Glomerular endothelial cell (primary cell): Measurements from ENCODE around the gene S100G. TPM values are rescaled to one million over a fixed set of nuclear protein-coding genes. Genes with fewer than 3 reads are reported as not detected.
"Not testable (repeated sequence)": the region's sequence is repeated elsewhere in the genome, so short reads cannot be mapped to it uniquely, and the experiment has no call there.

ENCODE experiments used
- DNase-seq: peaks from one replicate; pipeline ENCODE4 v3.0.0-alpha.2; 2011; ENCODE audit warnings: low read depth, low spot score; ENCODE audit errors: extremely low read depth
- total RNA-seq: library from RNA; depleted of rRNA; stranded (reverse); fragments of >200 nt; gene quantifications from 2 replicates; pipeline ENCODE4 v1.2.3, GENCODE V29; 2015

S100G gene, protein sequence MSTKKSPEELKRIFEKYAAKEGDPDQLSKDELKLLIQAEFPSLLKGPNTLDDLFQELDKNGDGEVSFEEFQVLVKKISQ
- total RNA-seq = not detected in 2 replicates

DNA sequence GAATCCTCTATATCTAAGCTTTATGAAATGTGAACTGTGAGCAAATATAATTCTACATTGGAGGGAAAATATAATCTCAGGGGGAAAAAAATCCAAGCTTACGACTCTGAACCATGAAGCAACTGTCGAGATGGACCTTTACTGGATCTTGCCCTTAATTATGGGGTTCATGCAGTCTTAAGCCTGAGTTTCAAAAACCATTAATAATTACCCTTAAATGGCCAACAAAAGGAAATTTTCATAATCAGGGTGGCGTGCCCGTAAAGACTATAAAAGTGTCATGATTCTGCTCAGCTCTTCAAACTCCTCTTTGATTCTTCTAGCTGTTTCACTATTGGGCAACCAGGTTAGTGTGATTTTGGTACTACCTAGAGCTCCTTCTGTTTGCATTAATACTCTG lies at the start of gene S100G:
TSS of gene S100G (plus strand) at position 301 of the 400 bp plus-strand sequence. CDS start 849 bp downstream, outside the sequence.
- no peak for DNase-seq

DNA sequence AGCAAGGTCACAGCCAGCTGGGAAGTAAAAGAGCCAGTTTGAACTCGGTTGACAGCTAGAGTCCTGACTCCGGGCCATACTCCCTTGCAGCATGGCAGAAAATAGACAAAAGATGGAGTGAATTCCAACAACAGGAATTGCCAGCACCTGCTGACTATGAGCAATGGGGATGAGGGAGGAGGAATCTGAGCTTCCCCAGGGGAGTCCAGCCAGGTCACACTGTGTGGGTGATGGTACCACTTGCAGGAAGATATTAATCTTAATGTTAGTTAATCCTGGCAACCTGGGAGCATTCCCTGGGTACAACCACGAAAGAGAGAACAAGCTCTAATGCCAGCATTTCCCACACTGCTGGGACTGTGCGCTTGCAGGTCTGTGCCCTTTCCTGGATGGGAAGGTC lies 48.1 kb upstream of the S100G start:
- no peak for DNase-seq

DNA sequence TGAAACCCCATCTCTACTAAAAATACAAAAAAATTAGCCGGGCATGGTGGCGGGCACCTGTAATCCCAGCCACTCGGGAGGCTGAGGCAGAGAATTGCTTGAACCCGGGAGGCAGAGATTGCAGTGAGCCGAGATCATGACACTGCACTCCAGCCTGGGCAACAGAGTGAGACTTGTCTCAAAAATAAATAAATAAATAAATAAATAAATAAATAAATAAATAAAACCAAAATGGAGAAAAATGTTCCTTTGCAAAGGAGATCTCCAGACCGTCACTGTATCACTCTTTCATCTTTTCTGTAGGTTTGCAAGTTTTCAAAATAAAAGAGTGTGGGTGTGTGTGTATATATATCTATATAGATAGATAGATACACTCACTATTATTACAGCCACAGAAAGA lies 46.7 kb upstream of the S100G start:
- DNase-seq = not testable (repeated sequence)

DNA sequence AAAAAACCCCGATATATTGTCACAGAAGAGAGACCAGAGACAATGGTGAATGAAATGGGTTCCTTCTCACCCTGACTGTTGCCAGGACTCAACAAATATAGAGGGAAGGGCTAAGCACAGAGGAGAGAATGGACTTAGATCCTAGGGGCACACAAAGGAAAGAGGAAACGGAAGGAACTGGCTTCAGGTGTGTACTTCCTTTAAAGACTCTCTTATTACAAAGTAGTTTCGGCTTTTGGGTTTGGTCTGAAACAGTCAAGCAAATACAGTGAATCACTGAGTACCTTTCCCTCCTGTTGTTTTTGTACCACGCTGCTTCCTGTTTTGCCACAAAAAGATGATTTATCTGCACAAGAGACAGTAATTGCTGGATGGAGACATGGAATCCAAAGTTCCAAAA lies 46.1 kb upstream of the S100G start:
- no peak for DNase-seq

DNA sequence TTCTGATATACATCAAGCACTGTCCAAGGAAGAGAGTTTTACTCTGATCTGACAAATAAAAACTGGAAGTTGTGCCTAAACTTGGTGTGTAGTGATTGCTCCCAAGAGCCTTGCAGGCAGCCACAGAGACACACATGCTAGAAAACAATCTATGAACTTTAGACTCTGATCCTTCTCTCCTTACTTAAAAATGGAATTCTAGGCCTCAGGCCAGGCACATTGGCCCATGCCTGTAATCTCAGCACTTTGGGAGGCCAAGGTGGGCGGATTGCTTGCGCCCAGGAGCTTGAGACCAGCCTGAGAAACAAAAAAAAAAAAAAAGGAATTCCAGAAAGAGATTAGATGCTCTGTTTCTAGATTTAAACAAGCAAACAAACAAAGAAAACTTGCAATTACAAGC lies 45.6 kb upstream of the S100G start:
- no peak for DNase-seq

DNA sequence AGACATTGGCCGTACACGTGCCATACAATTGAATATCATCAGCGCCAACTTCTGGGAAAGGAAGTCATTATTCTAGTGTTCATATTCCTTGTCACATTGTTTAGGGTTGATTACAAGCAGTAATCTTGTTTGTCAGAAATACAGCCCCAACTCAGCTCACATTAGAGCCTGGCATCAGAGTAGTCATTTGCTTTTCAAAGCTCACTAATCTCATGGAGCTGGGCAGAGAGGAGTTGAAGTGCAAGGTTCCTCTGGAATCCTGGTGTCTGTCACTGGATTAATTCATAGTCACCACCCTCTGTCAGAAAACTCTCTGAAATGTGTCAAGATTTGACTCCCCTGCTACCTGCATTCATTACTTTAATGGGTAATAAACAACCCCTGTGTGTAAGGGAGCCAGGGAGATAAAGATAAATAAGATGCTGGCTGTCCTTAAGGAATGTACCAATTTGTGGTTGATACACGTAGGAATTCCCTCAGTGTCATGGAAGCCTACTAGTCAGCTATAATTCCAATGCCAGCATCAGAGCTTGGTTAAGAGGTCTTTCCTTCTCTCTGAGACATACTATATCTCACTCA lies 43.7 kb upstream of the S100G start:
- no peak for DNase-seq

DNA sequence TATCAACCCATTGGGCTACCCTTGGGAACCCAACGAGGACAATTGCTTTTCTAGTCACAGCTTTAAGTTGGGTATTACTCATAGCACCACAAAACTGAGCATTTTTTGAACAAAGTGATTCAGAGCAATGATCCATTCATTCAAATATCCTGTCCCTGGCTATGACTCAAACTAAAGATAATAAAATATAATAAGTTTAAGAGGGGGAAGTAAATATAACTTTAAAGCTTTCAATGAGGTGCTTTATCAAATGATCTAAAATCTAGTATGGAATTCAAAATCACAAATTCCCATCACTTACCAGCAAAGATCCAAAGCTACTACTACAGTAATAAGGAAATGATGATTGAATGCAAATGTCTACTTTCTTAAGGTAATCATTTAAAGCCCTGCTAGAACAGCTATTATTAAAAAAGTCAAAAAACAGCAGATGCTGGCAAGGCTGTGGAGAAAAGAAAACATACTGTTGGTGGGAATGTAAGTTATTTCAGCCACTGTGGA lies 39.8 kb upstream of the S100G start:
- DNase-seq = no peak

DNA sequence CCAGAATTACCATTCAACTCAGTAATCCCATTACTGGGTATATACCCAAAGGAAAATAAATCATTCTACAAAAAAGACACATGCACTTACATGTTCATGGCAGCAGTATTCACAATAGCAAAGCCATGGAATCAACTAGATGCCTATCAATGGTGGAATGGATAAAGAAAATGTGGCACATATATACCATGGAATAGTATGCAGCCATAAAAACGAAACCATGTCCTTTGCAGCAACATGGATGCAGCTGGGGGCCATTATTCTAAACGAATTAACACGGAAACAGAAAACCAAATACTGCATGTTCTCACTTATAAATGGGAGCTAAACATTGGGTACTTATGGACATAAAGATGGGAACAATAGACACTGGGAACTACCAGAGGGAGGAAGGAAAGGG lies 39.3 kb upstream of the S100G start:
- not testable (repeated sequence) for DNase-seq

DNA sequence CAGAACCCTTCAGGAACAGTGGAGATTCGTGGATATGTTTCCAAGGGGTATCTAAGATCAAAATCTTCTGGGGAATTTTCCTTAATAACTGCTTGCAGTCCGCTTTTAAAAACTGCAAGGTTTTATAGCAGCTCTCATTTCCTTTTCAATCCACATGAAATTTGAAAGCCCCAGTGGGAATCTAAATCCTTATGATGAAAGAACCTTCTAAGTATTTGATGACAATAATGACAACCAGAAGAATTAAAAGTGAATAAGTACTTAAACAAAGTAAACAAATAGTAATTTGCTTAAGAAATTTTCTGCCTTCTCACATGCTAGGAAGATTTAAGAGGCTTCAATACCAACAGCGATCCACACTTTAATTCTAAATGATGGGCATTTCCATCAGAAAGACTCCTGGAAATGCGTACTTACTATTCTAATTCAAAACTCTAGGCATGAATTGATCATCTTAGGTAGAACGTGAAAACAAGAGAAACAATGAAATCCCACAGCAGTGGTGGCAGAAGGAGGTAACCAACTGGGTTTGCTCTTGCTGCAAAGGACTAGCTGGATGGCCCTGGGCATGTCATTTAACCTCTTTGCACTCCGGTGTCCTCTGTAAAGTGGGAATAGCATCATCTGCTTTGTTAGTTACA lies 37.6 kb upstream of the S100G start:
- DNase-seq = no peak

DNA sequence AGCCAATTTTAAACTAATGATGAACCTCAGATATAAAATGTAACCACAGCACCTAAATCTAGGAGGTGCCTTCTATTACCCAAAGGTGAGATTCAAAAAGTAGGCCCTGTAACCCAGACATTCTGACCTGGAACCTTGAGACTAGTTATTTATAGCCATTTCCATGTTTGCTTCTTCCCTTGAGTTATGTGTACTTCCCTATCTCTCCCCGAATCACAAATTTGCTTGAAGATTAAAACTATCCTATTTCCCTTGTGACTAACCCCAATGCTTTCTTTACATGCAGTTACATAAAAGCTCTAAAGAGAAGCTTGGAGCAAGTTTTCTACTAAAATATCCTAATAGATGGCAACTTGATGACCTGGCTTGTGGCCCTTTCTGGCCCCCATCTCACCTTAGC lies 32.6 kb upstream of the S100G start:
- no peak for DNase-seq

DNA sequence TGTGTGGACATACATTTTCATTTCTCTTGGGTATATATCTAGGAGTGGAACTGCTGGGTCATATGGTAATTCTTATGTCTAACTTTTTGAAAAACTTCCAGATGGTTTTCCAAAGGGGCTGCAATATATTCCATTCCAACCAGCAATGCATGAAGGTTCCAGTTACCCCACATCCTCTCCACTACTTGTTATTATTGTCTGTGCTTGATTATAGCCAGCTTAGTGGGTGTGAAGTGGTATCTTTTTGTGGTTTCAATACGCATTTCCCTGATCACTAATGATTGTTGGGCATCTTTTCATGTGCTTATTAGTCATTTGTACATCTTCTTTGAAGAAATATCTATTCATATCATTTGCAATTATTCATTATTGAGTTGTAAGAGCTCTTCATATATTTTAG lies 31.5 kb upstream of the S100G start:
- DNase-seq = no peak

DNA sequence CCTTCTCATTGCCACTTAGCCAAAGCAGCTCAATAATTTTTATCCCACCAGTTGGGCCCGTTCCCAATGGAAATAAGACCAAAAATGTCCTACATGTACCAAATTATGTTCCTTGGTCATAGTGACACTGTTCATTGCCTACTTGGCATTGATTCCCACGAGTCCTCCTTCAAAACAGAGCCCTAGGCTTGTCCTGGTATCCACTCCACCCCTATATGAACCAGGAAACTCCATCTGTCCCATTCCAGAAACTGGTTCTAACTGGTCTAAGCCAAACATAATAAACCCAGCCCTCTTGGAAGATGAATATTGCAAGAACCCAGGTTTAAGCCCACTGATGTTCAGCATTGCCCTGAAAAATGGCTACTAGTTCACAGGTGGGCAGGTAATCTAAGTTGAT lies 30.9 kb upstream of the S100G start:
- no peak for DNase-seq

DNA sequence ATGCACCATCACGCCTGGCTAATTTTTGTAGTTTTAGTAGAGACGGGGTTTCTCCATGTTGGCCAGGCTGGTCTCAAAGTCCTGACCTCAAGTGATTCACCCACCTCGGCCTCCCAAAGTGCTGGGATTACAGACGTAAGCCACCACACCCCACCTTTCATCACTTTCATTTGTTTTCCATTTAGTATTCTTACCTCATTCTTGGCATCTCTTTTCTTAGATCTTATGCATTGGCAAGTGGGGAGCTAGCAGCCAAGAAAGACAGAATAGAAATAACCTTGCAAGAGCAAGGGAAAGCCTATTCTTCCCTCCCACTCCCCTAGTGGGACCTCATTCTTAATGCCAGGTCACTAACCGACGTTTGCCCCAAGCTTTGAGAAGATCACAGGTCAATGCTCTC lies 21.4 kb upstream of the S100G start:
- DNase-seq = not testable (repeated sequence)

DNA sequence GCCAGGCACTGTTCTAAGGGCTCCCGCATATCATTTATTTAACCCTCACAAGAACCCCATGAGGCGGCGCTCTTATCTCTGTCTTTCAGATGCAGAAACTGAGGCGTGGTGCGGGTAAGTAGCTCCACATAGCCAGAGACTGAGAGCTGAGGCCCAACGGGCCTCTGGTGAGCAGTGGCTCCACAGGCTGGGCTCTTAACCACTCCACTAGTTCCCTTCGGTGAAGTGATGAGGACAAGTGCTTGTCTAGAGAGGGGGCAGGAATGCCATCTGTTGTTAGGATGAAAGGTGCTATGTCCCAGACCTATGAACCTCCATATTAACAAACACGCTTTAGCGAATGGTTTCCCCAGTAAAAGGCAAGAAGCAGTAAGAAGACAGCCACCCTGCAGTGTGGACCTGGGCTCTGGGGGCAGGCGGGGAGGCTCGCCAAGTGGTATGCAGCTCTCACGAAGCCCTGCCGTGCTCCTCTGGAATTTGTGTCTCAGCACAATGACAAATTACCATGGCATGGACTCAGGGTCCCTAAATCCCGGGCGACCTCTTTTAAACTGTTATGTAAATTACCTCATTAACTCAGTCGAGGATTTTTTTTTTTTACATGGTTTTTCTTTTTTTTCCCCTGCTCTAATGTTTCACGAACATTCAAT lies 20.9 kb upstream of the S100G start:
- DNase-seq = no peak

DNA sequence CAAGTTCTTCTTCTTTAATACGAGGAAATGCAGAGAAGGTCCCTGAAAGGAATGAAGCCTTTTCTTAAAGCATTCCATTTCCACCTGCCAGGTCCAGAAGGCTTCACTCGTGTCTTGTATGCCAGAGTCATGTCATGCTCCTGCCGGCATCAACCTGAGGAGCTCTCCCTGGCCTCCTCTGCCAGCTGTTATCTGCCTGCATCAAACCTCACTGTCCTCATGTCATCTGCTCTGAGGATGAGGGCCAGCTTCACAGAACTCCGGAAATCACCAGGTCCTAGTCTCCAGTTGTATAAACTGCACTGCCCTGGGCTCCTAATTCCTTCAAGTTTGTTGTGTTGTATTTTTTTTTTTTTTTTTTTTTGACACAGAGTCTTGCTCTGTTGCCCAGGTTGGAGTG lies 20.0 kb upstream of the S100G start:
- DNase-seq = no peak

DNA sequence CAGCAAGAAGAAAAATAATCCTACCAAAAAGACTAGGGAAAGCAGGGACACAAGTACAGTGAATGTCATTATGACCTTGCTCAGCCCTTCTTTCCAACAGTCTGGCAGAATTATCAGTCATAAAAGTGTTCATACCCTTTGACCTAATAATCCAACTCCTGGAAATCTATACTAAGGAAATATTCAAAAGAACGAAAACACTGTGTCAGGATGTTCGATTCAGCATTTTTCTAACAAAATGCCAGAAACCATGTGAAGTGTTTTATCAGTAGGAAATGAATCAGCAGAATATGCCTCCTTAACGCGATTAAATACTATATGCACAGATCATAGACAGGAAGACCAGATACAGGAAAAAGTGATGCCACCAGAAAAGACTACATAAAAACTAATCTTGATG lies 16.2 kb upstream of the S100G start:
- DNase-seq = no peak

DNA sequence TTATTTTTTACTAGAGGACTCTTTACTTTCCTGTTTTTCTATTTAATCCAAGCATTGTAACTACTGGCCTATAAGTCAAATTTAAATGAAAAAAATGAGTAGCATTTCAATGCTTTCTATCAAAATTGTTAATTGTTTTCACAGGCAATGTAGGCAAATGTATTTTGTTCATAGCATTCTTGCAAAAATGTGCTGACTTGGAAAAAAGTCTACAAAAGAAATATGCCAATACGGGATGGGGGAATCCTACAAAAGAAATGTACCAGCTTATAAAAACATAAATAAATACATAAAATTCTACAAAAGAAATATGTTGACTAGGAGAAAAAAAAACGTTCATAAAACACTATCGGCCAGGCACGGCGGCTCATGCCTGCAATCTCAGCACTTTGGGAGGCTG lies 14.9 kb upstream of the S100G start:
- no peak for DNase-seq

DNA sequence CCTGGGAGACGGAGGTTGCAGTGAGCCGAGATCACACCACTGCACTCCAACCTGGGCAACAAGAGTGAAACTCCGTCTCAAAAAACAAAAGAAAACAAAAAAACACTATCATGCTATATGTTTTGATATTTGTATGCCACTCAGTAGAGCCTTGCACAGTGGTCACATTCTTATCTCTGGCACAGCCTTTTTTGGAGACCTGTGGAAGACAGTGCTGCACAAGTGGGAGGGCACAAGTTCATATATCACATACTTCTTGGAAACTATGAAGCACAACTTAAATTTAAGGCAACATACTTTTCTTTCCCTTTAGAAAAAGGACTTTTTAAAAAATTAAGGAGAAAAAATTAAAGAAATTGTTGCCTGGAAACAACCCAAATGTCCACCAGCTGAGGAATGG lies 14.4 kb upstream of the S100G start:
- DNase-seq = no peak

DNA sequence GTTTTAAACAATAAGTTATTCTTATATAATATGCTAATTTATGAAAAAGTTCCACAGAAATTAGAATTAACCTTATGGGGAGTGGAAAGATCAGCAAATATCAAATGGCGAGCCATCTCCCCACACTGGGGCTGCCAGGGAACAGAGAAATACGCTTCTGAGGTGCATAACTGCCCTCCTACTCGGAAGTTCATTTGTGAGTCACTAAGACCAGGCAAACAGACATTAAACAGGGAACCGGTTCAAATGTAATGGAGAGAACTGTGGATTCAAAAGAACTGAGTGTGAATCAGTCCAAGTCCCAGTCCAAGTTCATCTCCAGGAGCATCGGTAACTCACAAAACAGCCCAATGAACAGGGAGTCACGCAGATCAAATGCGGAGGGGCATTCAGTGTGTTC lies 11.4 kb upstream of the S100G start:
- DNase-seq = no peak

DNA sequence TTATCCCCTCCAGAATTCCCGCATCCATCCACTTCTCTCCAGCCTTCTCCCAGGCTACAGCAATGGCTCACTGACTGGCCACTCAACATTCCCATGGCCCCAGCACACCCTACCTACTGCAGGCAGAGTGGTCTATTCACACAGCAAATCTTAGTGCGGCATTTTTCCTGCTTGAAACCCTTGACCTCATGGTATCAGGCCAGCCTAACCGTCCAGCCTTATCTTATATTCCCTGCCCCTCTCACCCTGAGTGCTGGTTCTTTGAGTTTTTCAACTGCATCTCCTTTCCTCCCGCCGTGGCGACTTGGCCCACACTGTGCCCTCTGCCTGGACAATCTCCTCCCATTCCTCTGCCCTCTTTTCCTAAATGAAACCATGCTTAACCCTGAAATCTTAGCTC lies 10.0 kb upstream of the S100G start:
- DNase-seq = no peak

DNA sequence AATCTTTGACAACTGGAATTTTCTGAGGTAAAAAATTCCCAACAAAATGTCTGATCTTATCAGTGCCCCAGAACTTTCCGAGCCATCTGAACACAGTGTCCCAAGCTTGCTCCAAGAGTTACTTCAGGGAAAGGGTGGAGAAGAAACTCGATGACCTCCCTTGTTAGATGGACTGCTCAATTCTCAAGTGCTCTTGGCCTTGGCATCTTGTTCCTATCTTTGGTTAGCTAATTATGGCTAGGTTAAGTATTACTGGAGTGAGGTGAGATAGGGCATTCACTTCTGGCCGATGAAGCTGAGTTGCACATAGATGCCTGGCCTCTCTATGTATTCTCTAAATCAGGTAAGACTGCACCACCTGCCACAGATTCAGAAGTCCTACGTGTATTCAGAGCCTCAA lies 9.1 kb upstream of the S100G start:
- no peak for DNase-seq

DNA sequence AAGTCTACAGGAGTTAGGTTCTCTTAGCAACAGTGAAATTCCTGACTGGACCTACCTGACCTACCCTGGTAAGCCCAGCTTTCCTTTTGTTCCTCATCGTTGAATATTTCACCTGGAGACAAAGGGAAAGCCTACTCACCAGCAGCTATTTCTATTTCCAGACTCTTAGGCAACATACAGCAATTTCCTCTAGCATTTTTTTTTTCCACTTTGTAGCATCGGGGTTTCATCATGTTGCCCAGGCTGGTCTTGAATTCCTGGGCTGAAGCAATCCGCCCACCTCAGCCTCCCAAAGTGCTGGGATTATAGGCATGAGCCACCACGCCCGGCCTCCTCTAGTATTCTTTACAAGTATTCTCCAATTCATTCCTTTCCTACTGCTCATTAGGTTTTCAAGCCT lies 6.8 kb upstream of the S100G start:
- no peak for DNase-seq
